ENCODE results near the gene ADAMTS4.
"Not testable (repeated sequence)": the region's sequence is repeated elsewhere in the genome, so short reads cannot be mapped to it uniquely, and the experiment has no call there.

Gene ADAMTS4, protein sequence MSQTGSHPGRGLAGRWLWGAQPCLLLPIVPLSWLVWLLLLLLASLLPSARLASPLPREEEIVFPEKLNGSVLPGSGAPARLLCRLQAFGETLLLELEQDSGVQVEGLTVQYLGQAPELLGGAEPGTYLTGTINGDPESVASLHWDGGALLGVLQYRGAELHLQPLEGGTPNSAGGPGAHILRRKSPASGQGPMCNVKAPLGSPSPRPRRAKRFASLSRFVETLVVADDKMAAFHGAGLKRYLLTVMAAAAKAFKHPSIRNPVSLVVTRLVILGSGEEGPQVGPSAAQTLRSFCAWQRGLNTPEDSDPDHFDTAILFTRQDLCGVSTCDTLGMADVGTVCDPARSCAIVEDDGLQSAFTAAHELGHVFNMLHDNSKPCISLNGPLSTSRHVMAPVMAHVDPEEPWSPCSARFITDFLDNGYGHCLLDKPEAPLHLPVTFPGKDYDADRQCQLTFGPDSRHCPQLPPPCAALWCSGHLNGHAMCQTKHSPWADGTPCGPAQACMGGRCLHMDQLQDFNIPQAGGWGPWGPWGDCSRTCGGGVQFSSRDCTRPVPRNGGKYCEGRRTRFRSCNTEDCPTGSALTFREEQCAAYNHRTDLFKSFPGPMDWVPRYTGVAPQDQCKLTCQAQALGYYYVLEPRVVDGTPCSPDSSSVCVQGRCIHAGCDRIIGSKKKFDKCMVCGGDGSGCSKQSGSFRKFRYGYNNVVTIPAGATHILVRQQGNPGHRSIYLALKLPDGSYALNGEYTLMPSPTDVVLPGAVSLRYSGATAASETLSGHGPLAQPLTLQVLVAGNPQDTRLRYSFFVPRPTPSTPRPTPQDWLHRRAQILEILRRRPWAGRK

GRCh38 chr1:161198897-161199431, at the start of gene ADAMTS4:
Gene ADAMTS4 (minus strand): TSS chr1:161199054. CDS start chr1:161198627, 427 bp downstream.
- no peak for DNase-seq (ENCODE audit: low read depth)

DNA sequence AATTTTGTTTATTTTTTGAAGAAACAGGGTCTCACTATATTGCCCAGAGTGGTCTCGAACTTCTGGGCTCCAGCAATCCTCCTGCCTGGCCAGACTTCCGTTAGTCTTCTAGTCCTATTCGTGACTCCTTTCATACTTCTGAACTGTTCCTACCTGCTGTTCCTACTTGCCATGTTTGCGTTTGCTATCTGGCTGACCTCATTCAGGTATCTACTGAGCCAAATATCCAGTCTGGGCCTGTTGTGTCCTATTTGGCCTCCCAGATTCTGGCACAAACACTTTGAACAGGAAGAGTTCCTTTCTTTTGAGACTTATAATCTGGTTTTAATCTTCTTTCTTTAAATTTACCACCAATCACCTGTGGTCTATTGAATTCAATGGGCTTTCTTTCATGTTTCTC, 46.0 kb upstream of the ADAMTS4 start:
- no peak for DNase-seq (ENCODE audit: low read depth)

DNA sequence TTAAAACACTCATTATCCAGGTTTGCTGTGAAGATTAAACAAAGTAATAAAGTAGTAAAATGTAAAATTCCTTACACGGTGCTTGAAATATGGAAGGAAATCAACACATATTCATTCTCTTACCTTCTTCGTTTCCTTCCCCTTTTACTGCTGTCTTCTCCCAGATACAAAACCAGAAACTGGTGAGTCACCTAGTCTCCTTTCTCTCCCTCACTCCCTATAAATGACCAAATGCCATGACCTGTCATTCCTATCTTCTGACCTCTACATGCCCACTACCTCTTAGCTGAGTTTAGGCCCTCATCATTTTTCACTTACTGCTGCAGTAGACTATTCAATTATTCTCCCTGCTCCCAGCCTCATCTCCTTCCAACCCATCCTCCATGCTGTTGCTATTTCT, 43.5 kb upstream of the ADAMTS4 start:
- no peak for DNase-seq (ENCODE audit: low read depth)

DNA sequence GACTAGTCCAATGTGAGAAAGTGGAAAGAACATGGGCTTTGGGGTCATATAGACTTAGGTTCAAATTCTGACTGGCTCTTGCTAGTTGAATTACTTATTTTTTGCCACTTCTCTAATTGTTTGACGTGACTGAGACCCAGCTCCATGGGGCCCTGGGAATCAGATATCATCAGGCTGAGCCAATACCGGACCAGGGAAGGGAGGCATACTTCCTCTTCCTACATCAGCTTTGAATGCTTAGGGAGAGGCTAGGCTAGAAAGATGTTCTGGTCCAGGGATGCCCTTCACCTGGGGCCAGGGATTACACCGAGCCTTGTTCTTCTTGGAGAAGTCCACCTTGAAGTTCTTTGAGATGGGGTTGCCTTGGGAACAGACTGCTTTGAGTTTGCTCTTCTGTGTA, 42.8 kb upstream of the ADAMTS4 start:
- DNase-seq (ENCODE audit: low read depth): no peak

DNA sequence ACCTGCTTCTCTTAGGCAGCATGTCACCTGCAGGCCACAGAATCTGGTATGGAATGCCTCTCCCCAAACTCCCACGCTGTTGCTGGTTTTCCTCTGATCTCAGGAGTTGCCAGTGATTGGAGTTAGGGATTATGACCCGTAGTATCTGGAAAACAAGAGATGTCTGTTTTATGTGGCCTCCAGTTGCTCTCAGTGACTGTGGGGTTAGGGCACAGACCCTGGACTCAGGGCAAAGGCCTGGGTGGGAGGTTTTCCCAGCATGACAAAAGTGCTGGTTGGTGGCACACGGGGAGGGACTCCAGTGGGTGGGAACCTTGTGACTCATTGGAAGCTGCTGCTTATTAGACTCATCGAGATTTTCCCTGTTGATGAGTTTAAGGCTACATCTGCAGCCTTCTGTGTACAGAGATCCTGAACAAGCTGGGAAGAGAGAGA, 39.2 kb upstream of the ADAMTS4 start, which contains the start of gene NR1I3:
Gene NR1I3 (minus strand): TSS at position 165 of the 435 bp plus-strand sequence. CDS start 1,638 bp downstream, outside the sequence.
- no peak for DNase-seq (ENCODE audit: low read depth)

DNA sequence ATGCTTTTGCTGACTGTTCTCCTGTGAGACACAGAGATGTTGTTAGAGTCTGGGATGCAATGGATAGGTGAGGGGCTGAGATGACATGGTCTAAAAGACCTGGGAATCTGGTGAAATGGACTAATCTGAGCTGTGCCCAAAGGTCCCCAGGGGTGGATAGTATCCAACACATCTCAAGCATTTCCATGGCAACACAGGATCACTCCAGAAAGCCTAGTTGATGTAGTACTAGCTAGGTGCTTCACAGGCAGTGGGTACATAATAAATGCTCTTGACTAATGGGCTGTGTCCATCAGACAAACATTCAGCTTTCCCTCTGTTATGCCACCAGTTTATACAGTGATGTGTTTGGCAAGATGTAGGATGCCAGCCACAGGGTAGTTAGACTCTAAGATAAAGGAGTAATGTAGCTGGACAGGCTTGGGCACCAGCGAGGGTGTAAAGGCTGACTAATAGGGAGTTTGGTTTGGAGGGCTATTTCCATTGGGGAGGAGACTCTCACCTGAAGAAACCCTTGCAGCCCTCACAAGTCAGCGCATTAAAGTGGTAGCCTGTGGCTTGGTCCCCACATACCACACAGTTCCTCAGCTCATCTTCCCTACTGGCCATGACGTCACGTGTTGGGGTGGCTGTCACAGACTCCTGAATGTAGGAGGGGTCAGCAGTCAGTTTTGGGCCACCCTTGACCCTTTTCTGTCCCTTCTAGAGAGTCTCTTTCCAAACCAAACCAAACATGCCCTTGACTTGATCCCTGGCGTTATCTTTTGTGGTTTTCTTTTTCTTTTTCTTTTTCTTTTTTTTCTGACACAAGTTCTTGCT, 37.3 kb upstream of the ADAMTS4 start:
- DNase-seq (ENCODE audit: low read depth): no peak

DNA sequence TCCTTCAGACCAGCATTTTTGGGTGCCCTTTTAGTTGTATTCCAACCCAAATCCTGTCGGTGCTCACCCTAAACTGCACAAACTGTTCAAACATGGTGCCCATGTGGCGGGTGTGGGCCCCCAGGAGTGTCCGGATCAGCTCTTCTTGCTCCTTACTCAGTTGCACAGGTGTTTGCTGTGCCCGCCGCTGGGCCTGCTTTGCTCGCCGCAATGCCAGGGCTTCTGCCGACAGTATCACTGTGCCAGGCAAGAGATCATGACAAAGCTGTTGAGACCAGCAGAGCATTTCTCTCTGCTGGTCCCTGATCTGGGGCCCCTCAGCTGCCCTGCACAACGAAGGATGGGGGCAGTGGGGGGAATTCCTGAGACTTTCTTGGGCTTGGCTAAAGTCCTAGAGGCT, 34.2 kb upstream of the ADAMTS4 start:
- DNase-seq (ENCODE audit: low read depth): no peak

GRCh38 chr1:161230762-161231161, 31.9 kb upstream of the ADAMTS4 start:
- no peak for DNase-seq (ENCODE audit: low read depth)

DNA sequence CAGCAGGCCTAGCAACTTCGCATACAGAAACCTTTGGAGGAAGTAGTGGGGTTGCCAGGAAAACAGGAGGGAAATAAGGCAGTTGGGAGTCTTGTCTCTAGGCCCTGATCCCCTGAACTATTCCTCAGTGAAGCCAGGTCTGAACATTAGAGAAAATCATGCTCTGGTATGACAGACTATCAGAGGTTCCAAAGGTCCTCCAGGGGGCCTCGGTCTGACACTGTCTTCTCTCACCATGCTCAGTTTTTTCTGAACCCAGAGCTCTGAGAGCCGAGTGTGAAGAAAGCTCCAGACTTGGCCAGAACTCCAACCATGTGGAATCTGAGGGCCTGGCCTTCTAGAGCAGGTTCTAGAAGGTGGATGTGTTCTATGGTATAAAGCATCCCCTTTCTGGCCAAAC, 31.0 kb upstream of the ADAMTS4 start:
- no peak for DNase-seq (ENCODE audit: low read depth)

GRCh38 chr1:161228032-161228431, 29.2 kb upstream of the ADAMTS4 start:
- no peak for DNase-seq (ENCODE audit: low read depth)

GRCh38 chr1:161227196-161227871, 28.5 kb upstream of the ADAMTS4 start:
- peak; percentile 62 for DNase-seq (ENCODE audit: low read depth)

DNA sequence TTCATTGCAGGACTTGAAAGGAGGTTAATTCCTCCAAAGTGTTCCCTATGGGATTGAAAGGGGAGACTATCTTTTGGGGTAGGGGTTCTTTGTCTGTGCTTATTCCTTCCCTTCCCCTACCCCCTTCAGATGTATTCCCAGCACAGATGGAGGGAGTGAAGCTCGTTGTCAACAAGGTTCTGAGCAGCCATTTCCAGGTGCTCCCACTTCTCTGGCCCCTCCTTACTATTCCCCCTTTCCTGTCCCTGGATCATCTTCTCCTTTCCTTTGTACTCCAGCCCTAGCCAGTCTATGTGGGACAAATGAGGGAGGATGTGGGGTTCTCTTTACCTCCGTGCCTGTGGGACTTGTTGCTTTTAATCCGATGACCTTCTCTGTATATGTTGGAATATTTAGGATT, 27.9 kb upstream of the ADAMTS4 start:
- DNase-seq (ENCODE audit: low read depth): no peak

DNA sequence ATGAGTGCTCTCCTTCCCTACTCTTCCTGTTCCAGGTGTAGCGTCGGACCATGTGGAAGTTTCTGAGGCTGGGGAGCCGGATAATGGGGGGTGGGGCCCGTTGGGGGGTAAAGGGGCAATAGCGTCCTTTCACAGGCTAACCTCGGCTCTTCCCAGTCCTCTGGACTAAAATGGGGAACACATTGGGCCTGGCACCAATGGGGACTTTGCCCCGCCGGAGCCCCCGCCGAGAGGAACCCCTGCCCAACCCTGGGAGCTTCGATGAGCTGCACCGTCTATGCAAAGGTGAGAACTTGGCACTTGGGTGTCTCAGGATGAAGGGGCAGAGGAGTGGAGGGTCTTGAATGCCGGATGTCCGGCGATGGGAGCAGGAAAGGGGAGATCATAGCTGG, 27.5 kb upstream of the ADAMTS4 start:
- DNase-seq (ENCODE audit: low read depth): no peak

GRCh38 chr1:161225534-161226319, 26.9 kb upstream of the ADAMTS4 start, which contains the start of gene TOMM40L:
Gene TOMM40L (plus strand): TSS chr1:161226060. CDS start chr1:161226490, 430 bp downstream.
- peak; percentile 88 for DNase-seq (ENCODE audit: low read depth)

DNA sequence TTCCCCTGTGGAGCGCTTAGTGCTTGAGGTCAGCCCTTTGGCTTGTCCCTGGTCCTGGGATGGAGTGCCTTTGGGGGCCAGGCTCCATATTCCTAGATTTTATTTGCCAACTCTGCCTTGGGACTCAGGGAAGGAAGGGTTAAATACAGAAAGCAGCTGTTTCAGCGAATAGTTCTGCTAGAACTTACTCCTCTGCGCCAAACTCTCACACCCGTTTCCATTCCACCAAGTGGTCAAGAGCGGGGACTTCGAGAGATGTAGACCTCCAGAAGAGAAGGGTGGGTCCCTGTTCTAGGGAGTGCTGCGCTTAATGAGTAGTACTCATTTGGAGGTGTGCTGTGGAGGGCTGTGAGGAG, 26.3 kb upstream of the ADAMTS4 start:
- DNase-seq (ENCODE audit: low read depth): no peak

DNA sequence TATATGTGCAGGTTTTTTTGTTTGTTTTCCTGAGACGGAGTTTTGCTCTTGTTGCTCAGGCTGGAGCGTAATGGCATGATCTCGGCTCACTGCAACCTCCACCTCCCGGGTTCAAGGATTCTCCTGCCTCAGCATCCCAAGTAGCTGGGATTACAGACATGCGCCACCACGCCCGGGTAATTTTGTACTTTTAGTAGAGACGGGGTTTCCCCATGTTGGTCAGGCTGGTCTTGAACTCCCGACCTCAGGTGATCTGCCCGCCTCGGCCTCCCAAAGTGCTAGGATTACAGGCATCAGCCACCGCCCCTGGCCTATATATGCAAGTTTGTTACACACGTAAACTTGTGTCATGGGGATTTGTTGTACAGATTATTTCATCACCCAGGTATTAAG, 25.8 kb upstream of the ADAMTS4 start:
- DNase-seq (ENCODE audit: low read depth): not testable (repeated sequence)

GRCh38 chr1:161223805-161224694, 25.2 kb upstream of the ADAMTS4 start:
- no peak for DNase-seq (ENCODE audit: low read depth)

GRCh38 chr1:161222175-161223019, 23.5 kb upstream of the ADAMTS4 start:
- DNase-seq (ENCODE audit: low read depth): no peak

Data from T-helper 22 cell (primary cell).